ENCODE results near the gene UNC13B.

DNA sequence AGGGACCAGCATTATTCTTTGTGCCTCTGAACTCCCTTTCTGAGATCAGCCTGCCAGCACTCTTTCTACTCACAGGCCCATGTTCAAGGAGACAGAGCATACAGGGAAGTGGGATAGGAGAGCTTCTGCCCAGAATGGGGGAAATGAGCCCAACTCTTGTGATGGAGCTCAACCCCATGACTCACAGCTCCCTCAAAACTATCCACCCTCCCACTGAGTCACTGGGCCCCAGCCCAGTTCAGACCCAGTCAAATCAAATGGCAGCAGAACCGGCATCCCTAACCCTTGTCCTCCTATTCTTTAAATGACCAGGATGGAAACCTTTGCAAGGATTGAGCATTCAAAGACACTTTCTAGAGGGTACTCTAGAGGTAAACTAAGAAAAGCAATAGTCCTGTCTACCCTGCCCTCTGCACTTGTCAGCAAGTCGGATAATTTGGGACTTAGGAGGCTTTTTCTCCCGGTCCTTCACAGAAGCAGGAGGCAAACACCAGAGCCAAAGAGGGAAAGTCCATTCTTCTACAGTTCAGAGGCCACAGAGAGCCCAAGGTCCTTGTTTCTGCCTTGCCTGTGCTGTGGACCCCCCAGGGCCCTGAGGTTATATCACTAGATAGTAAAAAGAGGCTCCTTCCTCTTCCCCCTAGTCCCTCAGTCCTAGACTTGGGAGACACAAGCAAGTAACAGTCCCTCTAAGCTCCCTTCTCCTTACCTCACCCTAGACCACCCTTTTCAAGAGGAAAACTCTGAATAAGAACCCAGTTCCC lies 49.4 kb upstream of the UNC13B start:
- TF ChIP-seq, protein P1, sequence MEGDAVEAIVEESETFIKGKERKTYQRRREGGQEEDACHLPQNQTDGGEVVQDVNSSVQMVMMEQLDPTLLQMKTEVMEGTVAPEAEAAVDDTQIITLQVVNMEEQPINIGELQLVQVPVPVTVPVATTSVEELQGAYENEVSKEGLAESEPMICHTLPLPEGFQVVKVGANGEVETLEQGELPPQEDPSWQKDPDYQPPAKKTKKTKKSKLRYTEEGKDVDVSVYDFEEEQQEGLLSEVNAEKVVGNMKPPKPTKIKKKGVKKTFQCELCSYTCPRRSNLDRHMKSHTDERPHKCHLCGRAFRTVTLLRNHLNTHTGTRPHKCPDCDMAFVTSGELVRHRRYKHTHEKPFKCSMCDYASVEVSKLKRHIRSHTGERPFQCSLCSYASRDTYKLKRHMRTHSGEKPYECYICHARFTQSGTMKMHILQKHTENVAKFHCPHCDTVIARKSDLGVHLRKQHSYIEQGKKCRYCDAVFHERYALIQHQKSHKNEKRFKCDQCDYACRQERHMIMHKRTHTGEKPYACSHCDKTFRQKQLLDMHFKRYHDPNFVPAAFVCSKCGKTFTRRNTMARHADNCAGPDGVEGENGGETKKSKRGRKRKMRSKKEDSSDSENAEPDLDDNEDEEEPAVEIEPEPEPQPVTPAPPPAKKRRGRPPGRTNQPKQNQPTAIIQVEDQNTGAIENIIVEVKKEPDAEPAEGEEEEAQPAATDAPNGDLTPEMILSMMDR (IDR thresholded peaks at IDR 0.05; ENCODE audit: insufficient read depth, low read depth, low read length) = no peak
- TF ChIP-seq EZH2 (IDR thresholded peaks at IDR 0.05; ENCODE audit: insufficient read depth, low read length) = no peak

Measured in astrocyte (in vitro differentiated cells and primary cell).